GM23248 (cell line): ENCODE measurements around the gene MFNG.

Experiments used
- EZH2 ChIP-seq: fragments of 200-600 bp; sonication (generic); IDR thresholded peaks from 2 replicates; pipeline ENCODE4 v1.6.1; 2018; ENCODE audit warnings: antibody characterized with exemption, mild to moderate bottlenecking; ENCODE audit not compliant: insufficient read depth, poor library complexity, severe bottlenecking
- EZH2phosphoT487 ChIP-seq: fragments of 200-600 bp; sonication (generic); IDR thresholded peaks from 2 replicates; pipeline ENCODE4 v1.6.1; 2018; ENCODE audit warnings: antibody characterized with exemption, moderate library complexity, mild to moderate bottlenecking, low read depth; ENCODE audit not compliant: insufficient read depth

- TF ChIP-seq EZH2: no peak
- TF ChIP-seq EZH2phosphoT487: no peak
These were observed 12.2 kb upstream of the MFNG start for GRCh38 chr22:37498289-37498909.
